WTC11 (cell line): ENCODE measurements around the gene DZANK1. TPM values are rescaled to one million over a fixed set of nuclear protein-coding genes. Genes with fewer than 3 reads are reported as not detected.
A peak's percentile ranks its signal among the peaks of the same experiment; 100 is the strongest.

Source experiments
- ATAC-seq: fragments of 200-7000 bp; cut with Tn5 transposase; 2 replicates; pipeline ENCODE4 v1.10.0; 2021; ENCODE audit warnings: mild to moderate bottlenecking, moderate library complexity
- CTCF ChIA-PET: fragments of 300-600 bp; sonication (Branson Sonifier 250); formaldehyde crosslinking; loops from one replicate; lab custom pipeline; 2021; ENCODE audit warnings: antibody characterized with exemption; lab: Charles Lee
- POLR2A ChIA-PET: fragments of 350-600 bp; sonication (Branson Sonifier 250); formaldehyde crosslinking; loops from one replicate; lab custom pipeline; 2021; ENCODE audit warnings: antibody characterized with exemption; lab: Charles Lee
- DNase-seq: peaks from one replicate; pipeline ENCODE4 v3.0.0; 2021; ENCODE audit warnings: low spot score
- H3K27ac Mint-ChIP-seq: 2 replicates; pipeline ENCODE4 v1.8.0; 2021; ENCODE audit warnings: mixed read lengths
- H3K27me3 Mint-ChIP-seq: 2 replicates; pipeline ENCODE4 v1.8.0; 2021; ENCODE audit warnings: low read depth, mild to moderate bottlenecking, moderate library complexity, mixed read lengths
- H3K36me3 Mint-ChIP-seq: 2 replicates; pipeline ENCODE4 v1.8.0; 2021; ENCODE audit warnings: mixed read lengths
- H3K4me1 Mint-ChIP-seq: 2 replicates; pipeline ENCODE4 v1.8.0; 2022; ENCODE audit warnings: mixed read lengths
- H3K4me3 Mint-ChIP-seq: 2 replicates; pipeline ENCODE4 v1.8.0; 2021; ENCODE audit warnings: mild to moderate bottlenecking, moderate library complexity, mixed read lengths
- H3K9me3 Mint-ChIP-seq: 2 replicates; pipeline ENCODE4 v1.8.0; 2021; ENCODE audit warnings: mixed read lengths
- CREM ChIP-seq: sonication (generic); formaldehyde crosslinking; IDR thresholded peaks from 2 replicates; pipeline ENCODE4 v1.8.1; 2022; ENCODE audit warnings: mild to moderate bottlenecking, missing genetic modification reagents, moderate library complexity
- E2F1 ChIP-seq: sonication (generic); formaldehyde crosslinking; IDR thresholded peaks from 2 replicates; pipeline ENCODE4 v1.8.0; 2022; ENCODE audit warnings: mild to moderate bottlenecking, missing genetic modification reagents
- ETV6 ChIP-seq: sonication (generic); formaldehyde crosslinking; IDR thresholded peaks from 2 replicates; pipeline ENCODE4 v1.8.1; 2022; ENCODE audit warnings: mild to moderate bottlenecking, missing genetic modification reagents
- JUN ChIP-seq: sonication (generic); formaldehyde crosslinking; IDR thresholded peaks from 2 replicates; pipeline ENCODE4 v1.8.0; 2023; ENCODE audit warnings: mild to moderate bottlenecking, missing genetic modification reagents
- KAT7 ChIP-seq: sonication (generic); formaldehyde crosslinking; IDR thresholded peaks from 2 replicates; pipeline ENCODE4 v1.8.1; 2023; ENCODE audit warnings: missing genetic modification reagents, mild to moderate bottlenecking, borderline replicate concordance
- NFYB ChIP-seq: sonication (generic); formaldehyde crosslinking; conservative IDR thresholded peaks from 2 replicates; pipeline ENCODE4 v1.8.0; 2022; ENCODE audit warnings: low read depth, missing genetic modification reagents
- SMAD4 ChIP-seq: sonication (generic); formaldehyde crosslinking; IDR thresholded peaks from 2 replicates; pipeline ENCODE4 v1.8.0; 2022; ENCODE audit warnings: mild to moderate bottlenecking, missing genetic modification reagents
- SP1 ChIP-seq: sonication (generic); formaldehyde crosslinking; conservative IDR thresholded peaks from 2 replicates; pipeline ENCODE4 v1.8.1; 2022; ENCODE audit warnings: missing genetic modification reagents
- ZNF121 ChIP-seq: sonication (generic); formaldehyde crosslinking; IDR thresholded peaks from 2 replicates; pipeline ENCODE4 v1.8.0; 2023; ENCODE audit warnings: missing genetic modification reagents
- ZNF317 ChIP-seq: sonication (generic); formaldehyde crosslinking; IDR thresholded peaks from 2 replicates; pipeline ENCODE4 v1.8.1; 2023; ENCODE audit warnings: low read depth, mild to moderate bottlenecking, moderate library complexity, missing genetic modification reagents, borderline replicate concordance
- total RNA-seq: library from RNA; stranded (reverse); gene quantifications from 3 replicates; pipeline ENCODE4 v1.2.3, GENCODE V29; 2021
- TF ChIP-seq, protein P1 (sequence below): sonication (generic); formaldehyde crosslinking; IDR thresholded peaks from 2 replicates; pipeline ENCODE4 v1.8.0; 2022; ENCODE audit warnings: missing genetic modification reagents

Gene DZANK1
- total RNA-seq, 1 experiment from 2014 or later: 6.1 TPM

- no peaks in the 10 kb centered on the region for H3K27me3 Mint-ChIP-seq
- no peaks in the 10 kb centered on the region for H3K9me3 Mint-ChIP-seq
- peaks cover 17% of the 10 kb centered on the region for H3K36me3 Mint-ChIP-seq
- H3K27ac Mint-ChIP-seq: no peak overlapping the region
- no peak for DNase-seq
- POLR2A ChIA-PET: interaction anchor here (1.6 to 3.3 kb wide), 2 partner anchors 12 to 29 kb away, joined by 6 to 43 read pairs; partner anchors contain the start of genes DZANK1, POLR3F and SEC23B
- ATAC-seq: no peak
- CTCF ChIA-PET: no interaction called here
- TF ChIP-seq, protein P1, sequence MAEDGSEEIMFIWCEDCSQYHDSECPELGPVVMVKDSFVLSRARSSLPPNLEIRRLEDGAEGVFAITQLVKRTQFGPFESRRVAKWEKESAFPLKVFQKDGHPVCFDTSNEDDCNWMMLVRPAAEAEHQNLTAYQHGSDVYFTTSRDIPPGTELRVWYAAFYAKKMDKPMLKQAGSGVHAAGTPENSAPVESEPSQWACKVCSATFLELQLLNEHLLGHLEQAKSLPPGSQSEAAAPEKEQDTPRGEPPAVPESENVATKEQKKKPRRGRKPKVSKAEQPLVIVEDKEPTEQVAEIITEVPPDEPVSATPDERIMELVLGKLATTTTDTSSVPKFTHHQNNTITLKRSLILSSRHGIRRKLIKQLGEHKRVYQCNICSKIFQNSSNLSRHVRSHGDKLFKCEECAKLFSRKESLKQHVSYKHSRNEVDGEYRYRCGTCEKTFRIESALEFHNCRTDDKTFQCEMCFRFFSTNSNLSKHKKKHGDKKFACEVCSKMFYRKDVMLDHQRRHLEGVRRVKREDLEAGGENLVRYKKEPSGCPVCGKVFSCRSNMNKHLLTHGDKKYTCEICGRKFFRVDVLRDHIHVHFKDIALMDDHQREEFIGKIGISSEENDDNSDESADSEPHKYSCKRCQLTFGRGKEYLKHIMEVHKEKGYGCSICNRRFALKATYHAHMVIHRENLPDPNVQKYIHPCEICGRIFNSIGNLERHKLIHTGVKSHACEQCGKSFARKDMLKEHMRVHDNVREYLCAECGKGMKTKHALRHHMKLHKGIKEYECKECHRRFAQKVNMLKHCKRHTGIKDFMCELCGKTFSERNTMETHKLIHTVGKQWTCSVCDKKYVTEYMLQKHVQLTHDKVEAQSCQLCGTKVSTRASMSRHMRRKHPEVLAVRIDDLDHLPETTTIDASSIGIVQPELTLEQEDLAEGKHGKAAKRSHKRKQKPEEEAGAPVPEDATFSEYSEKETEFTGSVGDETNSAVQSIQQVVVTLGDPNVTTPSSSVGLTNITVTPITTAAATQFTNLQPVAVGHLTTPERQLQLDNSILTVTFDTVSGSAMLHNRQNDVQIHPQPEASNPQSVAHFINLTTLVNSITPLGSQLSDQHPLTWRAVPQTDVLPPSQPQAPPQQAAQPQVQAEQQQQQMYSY (CRISPR knock-in tag): peak; percentile 84
- TF ChIP-seq NFYB: no peak
- TF ChIP-seq, all 79 proteins: peak for 1
- peaks cover 12% of the 10 kb centered on the region for H3K4me1 Mint-ChIP-seq
- peak overlapping the region; percentile 98 for H3K4me3 Mint-ChIP-seq
These were observed 29.2 kb upstream of the DZANK1 start for GRCh38 chr20:18496042-18496441.

DNA sequence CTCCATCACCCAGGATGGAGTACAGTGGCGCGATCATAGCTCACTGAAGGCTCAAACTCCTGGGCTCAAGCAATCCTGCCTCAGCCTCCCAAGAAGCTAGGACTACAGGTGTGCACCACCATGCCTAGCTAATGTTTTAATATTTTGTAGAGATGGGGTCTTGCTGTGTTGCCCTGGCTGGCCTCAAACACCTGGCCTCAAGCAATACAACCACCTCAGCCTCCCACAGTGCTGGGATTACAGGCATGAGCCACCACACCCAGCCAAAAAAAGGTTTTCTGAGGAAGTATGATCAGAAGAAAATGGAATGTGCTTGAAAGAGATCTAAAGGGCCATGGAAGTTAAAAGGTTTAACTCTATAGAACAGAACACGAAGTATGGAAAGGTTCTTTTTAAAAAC is 21.5 kb upstream of the DZANK1 start:
- TF ChIP-seq ZNF121 (peak; percentile 65; the same call in 1 of the 2 replicates), SMAD4 (CRISPR knock-in tag) (no peak), KAT7 (CRISPR knock-in tag) (no peak), JUN (CRISPR knock-in tag) (no peak)
- TF ChIP-seq, all 79 proteins: peak for 1
- POLR2A ChIA-PET: no interaction called here
- DNase-seq (no peak), ATAC-seq (no peak)
- CTCF ChIA-PET: interaction anchor here (0.7 kb wide), 1 partner anchor 36 kb away, joined by 3 read pairs; no protein-coding TSS in a partner anchor
- H3K9me3 Mint-ChIP-seq: no peaks in the 10 kb centered on the region
- no peak overlapping the region for H3K27ac Mint-ChIP-seq
- no peaks in the 10 kb centered on the region for H3K27me3 Mint-ChIP-seq
- peaks cover 44% of the 10 kb centered on the region for H3K36me3 Mint-ChIP-seq
- H3K4me3 Mint-ChIP-seq: no peak overlapping the region
- H3K4me1 Mint-ChIP-seq: no peaks in the 10 kb centered on the region

- H3K4me1 Mint-ChIP-seq: no peaks in the 10 kb centered on the region
- ChIA-PET POLR2A (interaction anchor here (0.7 kb wide), 1 partner anchor 25 kb away, joined by 4 read pairs; no protein-coding TSS in a partner anchor), CTCF (no interaction called here)
- no peak overlapping the region for H3K4me3 Mint-ChIP-seq
- no peak overlapping the region for H3K27ac Mint-ChIP-seq
- no peaks in the 10 kb centered on the region for H3K27me3 Mint-ChIP-seq
- TF ChIP-seq SP1 (CRISPR knock-in tag): no peak
- TF ChIP-seq, protein P1 (CRISPR knock-in tag): no peak
- TF ChIP-seq E2F1 (CRISPR knock-in tag): no peak
- no peak for TF ChIP-seq CREM (CRISPR knock-in tag)
- no peak for TF ChIP-seq ZNF317 (CRISPR knock-in tag)
- no peak for TF ChIP-seq ETV6 (CRISPR knock-in tag)
- TF ChIP-seq, all 79 proteins: peak for 0
- DNase-seq (no peak), ATAC-seq (no peak)
- Mint-ChIP-seq H3K9me3 (no peaks in the 10 kb centered on the region), H3K36me3 (peaks cover 35% of the 10 kb centered on the region)
These were observed 14.8 kb upstream of the DZANK1 start for GRCh38 chr20:18481596-18481995.
